A673 (cell line): ENCODE measurements around the gene IGF1R. TPM values are rescaled to one million over a fixed set of nuclear protein-coding genes. Genes with fewer than 3 reads are reported as not detected.

Source experiments
- BruUV-seq: library from RNA; stranded (reverse); fragments of 400-500 nt; replicated peaks from 2 replicates; lab custom pipeline; 2021; lab: Mats Ljungman, UMichigan
- CTCF ChIA-PET: fragments of 300-600 bp; sonication (Branson Sonifier 250); formaldehyde crosslinking; loops from one replicate; lab custom pipeline; 2022; ENCODE audit warnings: antibody characterized with exemption; lab: Charles Lee
- POLR2A ChIA-PET: fragments of 300-600 bp; sonication (Branson Sonifier 250); formaldehyde crosslinking; loops from one replicate; lab custom pipeline; 2022; ENCODE audit warnings: antibody characterized with exemption; ENCODE audit not compliant: low non-redundant PET; lab: Charles Lee
- DNase-seq: peaks from one replicate; pipeline ENCODE4 v3.0.0-alpha.2; 2015; ENCODE audit warnings: low spot score
- H3K27ac ChIP-seq: fragments of 200-600 bp; sonication (generic); 2 replicates; pipeline ENCODE4 v1.5.1; 2016; ENCODE audit warnings: mixed run types, low read depth, mild to moderate bottlenecking, mixed read lengths, antibody characterized with exemption, low read length; ENCODE audit not compliant: poor library complexity, severe bottlenecking
- H3K27me3 ChIP-seq: fragments of 200-600 bp; sonication (generic); replicated peaks from 2 replicates; pipeline ENCODE4 v1.6.1; 2017; ENCODE audit warnings: mixed run types, low read depth, mild to moderate bottlenecking, mixed read lengths, antibody characterized with exemption, low read length; ENCODE audit not compliant: insufficient read depth, poor library complexity
- H3K36me3 ChIP-seq: fragments of 200-600 bp; sonication (generic); 2 replicates; pipeline ENCODE4 v1.6.1; 2016; ENCODE audit warnings: mixed run types, mild to moderate bottlenecking, mixed read lengths, antibody characterized with exemption, low read length; ENCODE audit not compliant: insufficient read depth, poor library complexity, severe bottlenecking
- H3K4me1 ChIP-seq: fragments of 200-600 bp; sonication (generic); 2 replicates; pipeline ENCODE4 v1.6.1; 2017; ENCODE audit warnings: mixed run types, mild to moderate bottlenecking, mixed read lengths, antibody characterized with exemption, low read length; ENCODE audit not compliant: insufficient read depth, poor library complexity, severe bottlenecking
- H3K4me3 ChIP-seq: fragments of 200-600 bp; sonication (generic); 2 replicates; pipeline ENCODE4 v1.5.1; 2016; ENCODE audit warnings: low read depth, mixed run types, mild to moderate bottlenecking, mixed read lengths, low read length; ENCODE audit not compliant: poor library complexity, severe bottlenecking
- H3K9me3 ChIP-seq: fragments of 200-600 bp; sonication (generic); 2 replicates; pipeline ENCODE4 v1.6.1; 2016; ENCODE audit warnings: mixed run types, low read depth, mild to moderate bottlenecking, mixed read lengths, antibody characterized with exemption, low read length; ENCODE audit not compliant: poor library complexity, severe bottlenecking
- CTCF ChIP-seq: fragments of 300-800, 200-600 bp; sonication (generic); conservative IDR thresholded peaks from 2 replicates; pipeline ENCODE4 v1.5.1; 2017; ENCODE audit warnings: low read depth, mild to moderate bottlenecking, antibody characterized with exemption, low read length, moderate library complexity, mixed read lengths
- EZH2 ChIP-seq: fragments of 200-600 bp; sonication (generic); IDR thresholded peaks from 2 replicates; pipeline ENCODE4 v1.6.1; 2017; ENCODE audit warnings: borderline replicate concordance, low read depth, mild to moderate bottlenecking, mixed read lengths, antibody characterized with exemption, low read length; ENCODE audit not compliant: poor library complexity, severe bottlenecking
- intact Hi-C: fragments of 100-400 bp; cut with micrococcal nuclease; formaldehyde crosslinking; loops from one replicate; pipeline ENCODE4 v1.10.0; 2022; ENCODE audit not compliant: unreplicated experiment
- total RNA-seq: library from RNA; stranded (reverse); gene quantifications from 2 replicates; pipeline ENCODE4 v1.2.3, GENCODE V29; 2021

IGF1R gene
- total RNA-seq, 1 experiment from 2014 or later = 34.9 TPM

- intact Hi-C loops = loop anchor here (1.0 kb wide), 2 partner anchors 206 to 412 kb away; partner anchors contain the start of gene IGF1R
- Histone ChIP-seq H3K9me3 (no peaks in the 10 kb centered on the region), H3K36me3 (no peaks in the 10 kb centered on the region), H3K27ac (peak overlapping the region; percentile 17), H3K27me3 (no peaks in the 10 kb centered on the region), H3K4me3 (peak overlapping the region; percentile 59), H3K4me1 (peaks cover 46% of the 10 kb centered on the region)
- POLR2A ChIA-PET = no interaction called here
- no TSS peak for BruUV-seq
- no peak for DNase-seq
- TF ChIP-seq CTCF = no peak
- no peak for TF ChIP-seq EZH2
- CTCF ChIA-PET = no interaction called here
Measured at GRCh38 chr15:98853617-98854420, 205.5 kb downstream of the IGF1R start.

- no peak overlapping the region for H3K4me3 ChIP-seq
- H3K36me3 ChIP-seq = no peaks in the 10 kb centered on the region
- no peaks in the 10 kb centered on the region for H3K27me3 ChIP-seq
- no peak overlapping the region for H3K27ac ChIP-seq
- no peak for DNase-seq
- intact Hi-C loops = no loop called here
- TF ChIP-seq CTCF (no peak), EZH2 (no peak)
- BruUV-seq = no TSS peak
- ChIA-PET CTCF (no interaction called here), POLR2A (no interaction called here)
- H3K9me3 ChIP-seq = no peaks in the 10 kb centered on the region
- H3K4me1 ChIP-seq = peaks cover 53% of the 10 kb centered on the region
Measured at GRCh38 chr15:98854496-98854895, 206.2 kb downstream of the IGF1R start.

- no peaks in the 10 kb centered on the region for H3K9me3 ChIP-seq
- TF ChIP-seq CTCF = no peak
- TF ChIP-seq EZH2 = no peak
- no peaks in the 10 kb centered on the region for H3K27me3 ChIP-seq
- POLR2A ChIA-PET = no interaction called here
- H3K36me3 ChIP-seq = no peaks in the 10 kb centered on the region
- CTCF ChIA-PET = no interaction called here
- BruUV-seq = no TSS peak
- H3K4me1 ChIP-seq = peaks cover 58% of the 10 kb centered on the region
- H3K27ac ChIP-seq = no peak overlapping the region
- intact Hi-C loops = no loop called here
- H3K4me3 ChIP-seq = no peak overlapping the region
- no peak for DNase-seq
Measured at GRCh38 chr15:98855067-98855814, 206.9 kb downstream of the IGF1R start.
